ENCODE results near the gene AGBL2. TPM values are rescaled to one million over a fixed set of nuclear protein-coding genes. Genes with fewer than 3 reads are reported as not detected.

Gene AGBL2
- total RNA-seq (2021; fragmentation: NEBNext Ultra II Directional; extraction: Animal tissue kit (Norgen Biotek cat#: 25700)) (2.1 and 5.3 TPM in 2 replicates), polyA plus RNA-seq (2011; rRNA removed) (6.5 and 7.1 TPM in 2 replicates), polyA minus RNA-seq (2011; rRNA and poly(A)+ RNA removed) (7.1 and 10.3 TPM in 2 replicates)
- polyA plus RNA-seq (2011; cell fraction: cytosol; rRNA removed): 11.1 TPM
- 30.2 TPM for polyA plus RNA-seq (2011; cell fraction: nucleus; rRNA removed)
- polyA plus RNA-seq (2012, experiment 1 of 2): 6.3 to 8.9 TPM (median 7.2 TPM) in 4 replicates
- polyA plus RNA-seq (2012, experiment 2 of 2): 1.00 TPM
- 5.5 TPM for polyA plus RNA-seq (2013, experiment 1 of 2)
- 3.4 TPM for polyA plus RNA-seq (2013, experiment 2 of 2)
- polyA minus RNA-seq (2011; cell fraction: cytosol; rRNA and poly(A)+ RNA removed): 4.1 TPM
- polyA minus RNA-seq (2011; cell fraction: nucleus; rRNA and poly(A)+ RNA removed): 23.3 TPM
- long read RNA-seq, experiment 1, partial matches to known transcripts: 0 of 1 reads
- long read RNA-seq, experiment 1, other reads (novel, unspliced or antisense): 1 of 1 reads
- long read RNA-seq, experiment 2, partial matches to known transcripts: 1 of 1 reads
- long read RNA-seq, experiment 2, other reads (novel, unspliced or antisense): 0 of 1 reads

- FAIRE-seq: no peak
- Histone ChIP-seq H3K14ac (ENCODE audit: insufficient read length) (no peak within 1 kb of the TSS), H3K79me2 (ENCODE audit: control insufficient read depth in 1 of 2, insufficient read depth in 2 of 2, low read length in 2 of 2) (no peaks in the 10 kb centered on the region), H3K23ac (ENCODE audit: insufficient read length) (no peak within 1 kb of the TSS), H3K23me2 (ENCODE audit: low read depth, low read length) (peaks cover 3% of the 10 kb centered on the region; the same call in 1 of the 2 replicates), H3K27me3 (replicated peaks in 1 of 4; ENCODE audit: control insufficient read depth in 3 of 4, extremely low read depth in 1 of 4, insufficient read depth in 3 of 4, low read length in 3 of 4) (no peaks in the 10 kb centered on the region), H3K56ac (replicated peaks; ENCODE audit: insufficient read length, low read depth, low read length) (peak within 1 kb of the TSS; percentile 17), H3K9ac (replicated peaks in 1 of 4; ENCODE audit: extremely low read depth in 1 of 4, low read depth in 3 of 4, low read length in 3 of 4) (peak within 1 kb of the TSS; percentile 62 to 80 (median 65)), H4K20me1 (replicated peaks in 1 of 2; ENCODE audit: control insufficient read depth in 1 of 2, insufficient read depth in 2 of 2, low read length in 2 of 2) (no peaks in the 10 kb centered on the region), H2AFZ (ENCODE audit: low read length) (peak within 1 kb of the TSS; percentile 34), H4K91ac (replicated peaks; ENCODE audit: insufficient read length, low read length) (no peak within 1 kb of the TSS), H2BK120ac (replicated peaks; ENCODE audit: low read depth, low read length) (no peak within 1 kb of the TSS), H3K18ac (ENCODE audit: extremely low read depth, low read length) (peak within 1 kb of the TSS; percentile 86), H3K27ac (ENCODE audit: low read depth, low read length) (peak within 1 kb of the TSS; percentile 58), H3K79me1 (ENCODE audit: low read depth, low read length) (no peaks in the 10 kb centered on the region; the same call in 1 of the 2 replicates), H4K5ac (ENCODE audit: insufficient read length, low read depth, low read length) (no peak within 1 kb of the TSS), H2BK12ac (ENCODE audit: low read depth, low read length) (no peak within 1 kb of the TSS), H3K4me3 (ENCODE audit: extremely low read depth in 1 of 4, insufficient read depth in 2 of 4, low read depth in 3 of 4, low read length in 4 of 4) (peak within 1 kb of the TSS; percentile 60 to 70 (median 65)), H3K4me1 (replicated peaks in 1 of 4; ENCODE audit: control insufficient read depth in 3 of 4, insufficient read depth in 4 of 4, low read length in 3 of 4) (peaks cover 0 to 5% (median 2%) of the 10 kb centered on the region in 4 experiments; a peak in 1 of 7 replicates), H3K4ac (replicated peaks; ENCODE audit: insufficient read length, low read depth, low read length) (no peak within 1 kb of the TSS), H4K8ac (ENCODE audit: extremely low read depth, insufficient read depth, low read length) (peak within 1 kb of the TSS; percentile 91), H2BK20ac (ENCODE audit: low read length) (no peak within 1 kb of the TSS), H3K36me3 (ENCODE audit: control insufficient read depth in 2 of 4, insufficient read depth in 4 of 4, low read length in 3 of 4) (peaks cover 15 to 32% (median 24%) of the 10 kb centered on the region in 4 experiments), H3K4me2 (ENCODE audit: insufficient read depth in 1 of 2, low read depth in 2 of 2, low read length in 2 of 2) (peak within 1 kb of the TSS; percentile 74 to 85), H2BK5ac (ENCODE audit: low read depth, low read length) (peak within 1 kb of the TSS; percentile 82; the same call in 1 of the 2 replicates), H2BK15ac (ENCODE audit: low read length) (no peak within 1 kb of the TSS), H3K9me3 (ENCODE audit: insufficient read depth in 2 of 2, low read depth in 1 of 2, low read length in 1 of 2) (no peaks in the 10 kb centered on the region), H2AK5ac (ENCODE audit: low read depth, low read length) (no peak within 1 kb of the TSS)
- CTCF ChIA-PET (ENCODE audit: partially characterized antibody): interaction anchor here (0.9 to 1.4 kb wide), 2 partner anchors 14 to 59 kb away, joined by 3 to 4 read pairs; no protein-coding TSS in a partner anchor
- DNase-seq (ENCODE audit: low read depth in 1 of 2, low spot score in 2 of 2): peak; percentile 39 to 88
- 6% methylated on average over 33 of the region's 35 CpGs; no CpG with 5 or more reads in 1 of the 2 experiments for WGBS, 2 experiments (ENCODE audit: extremely low coverage in 1 of 2, insufficient coverage in 1 of 2, insufficient read length in 1 of 2, insufficient replicate concordance in 2 of 2, low coverage in 1 of 2, low lambda C conversion rate in 2 of 2, missing lambda C conversion rate in 1 of 2)
- POLR2A ChIA-PET (ENCODE audit: partially characterized antibody): interaction anchor here (0.8 to 2.4 kb wide), 19 partner anchors 8 to 137 kb away, joined by 3 to 12 read pairs (median 4); partner anchors contain the start of genes FNBP4, KBTBD4, MTCH2 and NDUFS3
Observed at GRCh38 chr11:47715082-47715669, at the start of gene AGBL2. Gene AGBL2 (minus strand): TSS chr11:47715369. CDS start chr11:47714650, 719 bp downstream.

Measured in H1 (cell line).